ENCODE data around the gene CCDC57.

CCDC57 gene

GRCh38 chr17:82118168-82118814 is 94.4 kb downstream of the CCDC57 start:
- DNase-seq, result no peak

GRCh38 chr17:82117139-82118090 is 95.2 kb downstream of the CCDC57 start:
- no peak for DNase-seq

GRCh38 chr17:82116246-82116645 is 96.4 kb downstream of the CCDC57 start:
- no peak for DNase-seq

GRCh38 chr17:82114872-82115271 is 97.8 kb downstream of the CCDC57 start:
- no peak for DNase-seq

- no peak for DNase-seq
Measured at GRCh38 chr17:82114447-82114846, 98.2 kb downstream of the CCDC57 start.

GRCh38 chr17:82113941-82114340 is 98.7 kb downstream of the CCDC57 start:
- no peak for DNase-seq

GRCh38 chr17:82113422-82113821 is 99.2 kb downstream of the CCDC57 start:
- no peak for DNase-seq

GRCh38 chr17:82112914-82113311 is 99.7 kb downstream of the CCDC57 start:
- no peak for DNase-seq

GRCh38 chr17:82112181-82112913 is 100.3 kb downstream of the CCDC57 start:
- no peak for DNase-seq

GRCh38 chr17:82110298-82110697 is 102.3 kb downstream of the CCDC57 start:
- DNase-seq, result no peak

- DNase-seq, result no peak
Measured at GRCh38 chr17:82108961-82109475, 103.6 kb downstream of the CCDC57 start.

GRCh38 chr17:82108496-82108945 is 104.1 kb downstream of the CCDC57 start:
- no peak for DNase-seq

- DNase-seq, result no peak
Measured at GRCh38 chr17:82108038-82108437, 104.6 kb downstream of the CCDC57 start.

- DNase-seq, result no peak
Measured at GRCh38 chr17:82107341-82107860, 105.2 kb downstream of the CCDC57 start.

- no peak for DNase-seq
Measured at GRCh38 chr17:82106688-82107305, 105.8 kb downstream of the CCDC57 start.

GRCh38 chr17:82105882-82106687 is 106.6 kb downstream of the CCDC57 start:
- peak; percentile 66 for DNase-seq

GRCh38 chr17:82105417-82105881 is 107.2 kb downstream of the CCDC57 start:
- DNase-seq, result no peak

GRCh38 chr17:82104797-82105416 is 107.7 kb downstream of the CCDC57 start:
- no peak for DNase-seq

GRCh38 chr17:82103553-82104451 is 108.8 kb downstream of the CCDC57 start:
- no peak for DNase-seq

Data from CD4-positive, alpha-beta T cell treated with Interferon gamma for 1 hour (primary cell).